K562 (cell line): Measurements from ENCODE around the gene NHS. TPM values are rescaled to one million over a fixed set of nuclear protein-coding genes. Genes with fewer than 3 reads are reported as not detected.

ENCODE experiments used
- ATAC-seq: fragments of 200-7000 bp; cut with Tn5 transposase; 3 replicates; pipeline ENCODE4 v1.9.1; 2020; ENCODE audit warnings: moderate library complexity
- BruUV-seq: library from RNA; stranded (reverse); fragments of 400-500 nt; replicated peaks from 2 replicates; lab custom pipeline; 2021; lab: Mats Ljungman, UMichigan
- CTCF ChIA-PET: fragments of 300-600 bp; formaldehyde crosslinking; extraction: SDS; loops from one replicate; lab custom pipeline; 2021; ENCODE audit warnings: low intra/inter-chr PET ratio; lab: Yijun Ruan, JAX
- POLR2A ChIA-PET: fragments of 300-600, 350-650 bp; sonication (Branson Sonifier 250); formaldehyde crosslinking; extraction: SDS; loops from one replicate; lab custom pipeline; 2021; ENCODE audit warnings: antibody characterized with exemption, inconsistent platforms; lab: Yijun Ruan, JAX
- DNase-seq, 4 experiments: peaks; one replicate each; pipeline versions ENCODE4 v3.0.0 to v3.0.0-alpha.2; 2011 to 2018; ENCODE audit warnings: low spot score in 3 of 4, mixed read lengths in 3 of 4; ENCODE audit errors: extremely low read depth in 1 of 4
- FAIRE-seq: peaks from 2 replicates; lab custom pipeline; 2011; peaks lifted over from hg19 to GRCh38; lab: Jason Lieb, UNC
- H2AFZ ChIP-seq: 2 replicates; pipeline ENCODE4 v1.6.0; 2011; ENCODE audit warnings: low read depth, low read length, control low read depth, inconsistent platforms
- H3K27ac ChIP-seq: fragments of 200-600 bp; 3 replicates; pipeline ENCODE4 v1.8.0; 2011; ENCODE audit warnings: low read depth, mild to moderate bottlenecking, control low read depth, inconsistent platforms, low read length, moderate library complexity, mixed read lengths; ENCODE audit errors: extremely low read depth
- H3K27me3 ChIP-seq, 2 experiments: fragments of 300-600 bp in 1 of 2; 2 replicates in 1 of 2; 3 replicates in 1 of 2; pipeline versions ENCODE4 v1.6.0 to v1.8.0; 2011; ENCODE audit warnings: inconsistent platforms in 2 of 2, low read length in 2 of 2, mild to moderate bottlenecking in 1 of 2, mixed read lengths in 1 of 2, moderate library complexity in 1 of 2; ENCODE audit not compliant: control insufficient read depth in 2 of 2, insufficient read depth in 2 of 2
- H3K36me3 ChIP-seq: fragments of 300-600 bp; 3 replicates; pipeline ENCODE4 v1.8.0; 2011; ENCODE audit warnings: mild to moderate bottlenecking, low read length, inconsistent platforms; ENCODE audit not compliant: control insufficient read depth, insufficient read depth
- H3K4me1 ChIP-seq, 2 experiments: fragments of 200-600 bp in 1 of 2; replicated peaks in 1 of 2; 2 replicates in 1 of 2; 3 replicates in 1 of 2; pipeline versions ENCODE4 v1.5.1 to v1.8.0; 2011; ENCODE audit warnings: inconsistent platforms in 2 of 2, low read length in 2 of 2, mild to moderate bottlenecking in 1 of 2, mixed read lengths in 1 of 2, moderate library complexity in 1 of 2; ENCODE audit not compliant: control insufficient read depth in 2 of 2, insufficient read depth in 2 of 2
- H3K4me2 ChIP-seq: 2 replicates; pipeline ENCODE4 v1.6.1; 2011; ENCODE audit warnings: low read length, control low read depth, inconsistent platforms, mixed read lengths; ENCODE audit not compliant: insufficient read depth
- H3K4me3 ChIP-seq: fragments of 200-600 bp; sonication (generic), shearing (Covaris generic); 2 replicates; pipeline ENCODE4 v1.5.1; 2016; ENCODE audit warnings: control low read depth, inconsistent platforms
- H3K79me2 ChIP-seq: fragments of 200-600 bp; 3 replicates; pipeline ENCODE4 v1.8.0; 2011; ENCODE audit warnings: low read length, inconsistent platforms; ENCODE audit not compliant: control insufficient read depth, insufficient read depth
- H3K9ac ChIP-seq, 2 experiments: 2 replicates each; pipeline versions ENCODE4 v1.6.0 to v1.6.1; 2011; ENCODE audit warnings: low read depth in 2 of 2, low read length in 2 of 2, control low read depth in 1 of 2, inconsistent platforms in 1 of 2, mild to moderate bottlenecking in 1 of 2, mixed read lengths in 1 of 2; ENCODE audit not compliant: insufficient read depth in 1 of 2
- H3K9me1 ChIP-seq: one replicate; pipeline ENCODE4 v1.6.0; 2011; ENCODE audit warnings: inconsistent platforms, mild to moderate bottlenecking, low read length, moderate library complexity; ENCODE audit not compliant: control insufficient read depth, insufficient read depth
- H3K9me3 ChIP-seq: replicated peaks from 2 replicates; pipeline ENCODE4 v1.5.1; 2011; ENCODE audit warnings: low read depth, low read length, inconsistent platforms; ENCODE audit not compliant: control insufficient read depth, insufficient read depth
- H4K20me1 ChIP-seq: replicated peaks from 2 replicates; pipeline ENCODE4 v1.6.1; 2011; ENCODE audit warnings: low read length, inconsistent platforms, mixed read lengths; ENCODE audit not compliant: control insufficient read depth, insufficient read depth
- ELF1 ChIP-seq: fragments of 200-800 bp; sonication (Bioruptor generic); IDR thresholded peaks from 2 replicates; pipeline ENCODE4 v1.6.1; 2016; ENCODE audit warnings: missing genetic modification characterization, missing compliant biosample characterization
- FOSL1 ChIP-seq: fragments of 200-800 bp; sonication (Bioruptor generic); conservative IDR thresholded peaks from 2 replicates; pipeline ENCODE4 v1.6.1; 2016; ENCODE audit warnings: missing genetic modification characterization, missing compliant biosample characterization
- HSF4 ChIP-seq: fragments of 250-450 bp; sonication (Bioruptor Pico); IDR thresholded peaks from 2 replicates; pipeline ENCODE4 v2.1.2; 2022; ENCODE audit warnings: mild to moderate bottlenecking, moderate library complexity, borderline replicate concordance
- MBD2 ChIP-seq: sonication (generic); IDR thresholded peaks from 2 replicates; pipeline ENCODE4 v1.6.1; 2016; ENCODE audit warnings: low read depth, borderline replicate concordance
- NFXL1 ChIP-seq: fragments of 450-650 bp; formaldehyde crosslinking; IDR thresholded peaks from 2 replicates; pipeline ENCODE4 v1.4.0; 2021; ENCODE audit warnings: mild to moderate bottlenecking
- PRPF4 ChIP-seq: fragments of 200-400 bp; formaldehyde crosslinking; IDR thresholded peaks from one replicate; pipeline ENCODE4 v1.6.1; 2017; ENCODE audit warnings: low read length, low read depth, mild to moderate bottlenecking; ENCODE audit not compliant: insufficient read depth, poor library complexity, severe bottlenecking
- SMARCC2 ChIP-seq: fragments of 450-650 bp; IDR thresholded peaks from 2 replicates; pipeline ENCODE4 v1.6.1; 2017; ENCODE audit warnings: antibody characterized with exemption, moderate library complexity, mild to moderate bottlenecking, low read depth
- SP1 ChIP-seq: sonication (generic); formaldehyde crosslinking; IDR thresholded peaks from 2 replicates; pipeline ENCODE4 v1.8.1; 2022; ENCODE audit warnings: mild to moderate bottlenecking, missing genetic modification reagents
- ZNF354B ChIP-seq: fragments of 250-450 bp; sonication (Bioruptor Pico); IDR thresholded peaks from 2 replicates; pipeline ENCODE4 v1.4.0; 2020
- ZNF445 ChIP-seq: fragments of 250-450 bp; sonication (Bioruptor Pico); IDR thresholded peaks from 2 replicates; pipeline ENCODE4 v1.4.0; 2020; ENCODE audit warnings: low read depth, mild to moderate bottlenecking, moderate library complexity
- WGBS: fragments of 100-300 bp; shearing (Covaris generic); methylation state at CpG from one replicate; pipeline ENCODE4 v1.1.6; 2016; ENCODE audit warnings: low coverage, mixed read lengths; ENCODE audit not compliant: insufficient coverage; ENCODE audit errors: missing lambda C conversion rate; 5-methylcytosine and 5-hydroxymethylcytosine counted together
- in situ Hi-C: fragments of 300-500 bp; cut with MboI; formaldehyde crosslinking; loops from 4 replicates; pipeline ENCODE4 v1.15.0; 2018; ENCODE audit warnings: inconsistent platforms, mixed read lengths
- intact Hi-C: fragments of 100-400 bp; cut with micrococcal nuclease; formaldehyde crosslinking; loops from 2 replicates; pipeline ENCODE4 v1.14.2; 2022
- polyA plus RNA-seq, 8 experiments: library from polyadenylated mRNA; depleted of rRNA in 4 of 8; stranded (reverse) in 5 of 8; unstranded in 3 of 8; fragments of >200 nt; fragmentation: Nextera tagmentation in 2 of 8; fragmentation: Illumina TruSeq in 1 of 8; extraction: Ambion mirVana in 2 of 8; extraction: Trizol in 1 of 8; gene quantifications; 2 replicates each; pipeline versions ENCODE4 v1.2.1 to v1.2.3, GENCODE V29; 2011 to 2014; ENCODE audit warnings: inconsistent platforms in 1 of 8, missing spikeins in 1 of 8
- total RNA-seq, 7 experiments: library from RNA; depleted of rRNA in 6 of 7; stranded (reverse); fragments of >200 nt in 6 of 7; fragmentation: Illumina TruSeq in 2 of 7; extraction: Trizol in 2 of 7; gene quantifications; 2 replicates each; pipeline versions ENCODE4 v1.2.1 to v1.2.3, GENCODE V29; 2011 to 2021; ENCODE audit warnings: low replicate concordance in 1 of 7
- TF ChIP-seq, protein P1 (sequence below): fragments of 250-450 bp; sonication (Bioruptor Pico); IDR thresholded peaks from 2 replicates; pipeline ENCODE4 v1.8.0; 2021; ENCODE audit warnings: moderate library complexity, mild to moderate bottlenecking, inconsistent platforms
- TF ChIP-seq, protein P2 (sequence below): fragments of 250-450 bp; sonication (Bioruptor Pico); IDR thresholded peaks from 2 replicates; pipeline ENCODE4 v1.4.0; 2020; ENCODE audit warnings: borderline replicate concordance
- TF ChIP-seq, protein P3 (sequence below): fragments of 250-450 bp; sonication (Bioruptor Pico); IDR thresholded peaks from 2 replicates; pipeline ENCODE4 v1.4.0; 2020; ENCODE audit warnings: mild to moderate bottlenecking
- TF ChIP-seq, protein P4 (sequence below): fragments of 450-650 bp; IDR thresholded peaks from 2 replicates; pipeline ENCODE4 v1.7.1; 2018; ENCODE audit warnings: mild to moderate bottlenecking, low read depth; ENCODE audit not compliant: partially characterized antibody

Gene NHS
- total and polyA plus RNA-seq, 9 of the 15 experiments (the other 6 are each of a cell fraction or from before 2014, with no cell fraction given): 0.02 TPM; not detected in 8

DNA sequence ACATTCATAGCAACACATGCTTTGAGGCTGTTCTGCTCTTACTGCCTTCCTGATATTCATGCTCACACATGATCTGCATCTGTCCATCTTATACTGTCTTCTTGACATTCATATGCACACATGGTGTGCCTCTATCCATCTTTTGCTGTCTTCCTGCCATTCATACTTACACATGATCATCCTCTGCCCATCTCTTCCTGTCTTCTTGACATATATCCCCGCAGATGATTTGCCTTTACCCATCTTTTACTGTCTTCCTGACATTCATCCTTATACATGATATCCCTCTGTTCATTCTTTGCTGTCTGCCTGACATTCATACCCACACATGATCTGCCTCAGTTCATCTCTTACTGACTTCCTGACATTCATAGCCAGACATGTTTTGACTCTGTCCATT lies 399.1 kb downstream of the NHS start:
- BruUV-seq: no TSS peak
- Histone ChIP-seq H3K79me2 (no peaks in the 10 kb centered on the region), H3K27ac (no peak overlapping the region), H3K4me2 (no peak overlapping the region), H3K36me3 (no peaks in the 10 kb centered on the region), H3K9me3 (no peaks in the 10 kb centered on the region), H4K20me1 (no peaks in the 10 kb centered on the region; the same call in 1 of the 2 replicates), H3K4me1 (no peaks in the 10 kb centered on the region), H3K27me3 (no peaks in the 10 kb centered on the region), H2AFZ (no peak overlapping the region), H3K9ac (no peak overlapping the region), H3K4me3 (no peak overlapping the region), H3K9me1 (no peaks in the 10 kb centered on the region)
- ATAC-seq: no peak
- in situ Hi-C loops: no loop called here
- intact Hi-C loops: no loop called here
- TF ChIP-seq ELF1 (tag) (no peak), SP1 (no peak), ZNF354B (no peak), ZNF445 (CRISPR knock-in tag) (no peak), HSF4 (CRISPR knock-in tag) (no peak), PRPF4 (no peak), NFXL1 (no peak), SMARCC2 (no peak), MBD2 (no peak), FOSL1 (tag) (no peak)
- TF ChIP-seq, protein P1, sequence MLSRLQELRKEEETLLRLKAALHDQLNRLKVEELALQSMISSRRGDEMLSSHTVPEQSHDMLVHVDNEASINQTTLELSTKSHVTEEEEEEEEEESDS: no peak
- TF ChIP-seq, protein P2, sequence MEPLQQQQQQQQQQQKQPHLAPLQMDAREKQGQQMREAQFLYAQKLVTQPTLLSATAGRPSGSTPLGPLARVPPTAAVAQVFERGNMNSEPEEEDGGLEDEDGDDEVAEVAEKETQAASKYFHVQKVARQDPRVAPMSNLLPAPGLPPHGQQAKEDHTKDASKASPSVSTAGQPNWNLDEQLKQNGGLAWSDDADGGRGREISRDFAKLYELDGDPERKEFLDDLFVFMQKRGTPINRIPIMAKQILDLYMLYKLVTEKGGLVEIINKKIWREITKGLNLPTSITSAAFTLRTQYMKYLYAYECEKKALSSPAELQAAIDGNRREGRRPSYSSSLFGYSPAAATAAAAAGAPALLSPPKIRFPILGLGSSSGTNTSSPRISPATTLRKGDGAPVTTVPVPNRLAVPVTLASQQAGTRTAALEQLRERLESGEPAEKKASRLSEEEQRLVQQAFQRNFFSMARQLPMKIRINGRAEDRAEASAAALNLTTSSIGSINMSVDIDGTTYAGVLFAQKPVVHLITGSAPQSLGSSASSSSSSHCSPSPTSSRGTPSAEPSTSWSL: no peak
- TF ChIP-seq, protein P3, sequence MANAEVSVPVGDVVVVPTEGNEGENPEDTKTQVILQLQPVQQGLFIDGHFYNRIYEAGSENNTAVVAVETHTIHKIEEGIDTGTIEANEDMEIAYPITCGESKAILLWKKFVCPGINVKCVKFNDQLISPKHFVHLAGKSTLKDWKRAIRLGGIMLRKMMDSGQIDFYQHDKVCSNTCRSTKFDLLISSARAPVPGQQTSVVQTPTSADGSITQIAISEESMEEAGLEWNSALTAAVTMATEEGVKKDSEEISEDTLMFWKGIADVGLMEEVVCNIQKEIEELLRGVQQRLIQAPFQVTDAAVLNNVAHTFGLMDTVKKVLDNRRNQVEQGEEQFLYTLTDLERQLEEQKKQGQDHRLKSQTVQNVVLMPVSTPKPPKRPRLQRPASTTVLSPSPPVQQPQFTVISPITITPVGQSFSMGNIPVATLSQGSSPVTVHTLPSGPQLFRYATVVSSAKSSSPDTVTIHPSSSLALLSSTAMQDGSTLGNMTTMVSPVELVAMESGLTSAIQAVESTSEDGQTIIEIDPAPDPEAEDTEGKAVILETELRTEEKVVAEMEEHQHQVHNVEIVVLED (CRISPR knock-in tag): no peak
- TF ChIP-seq, protein P4, sequence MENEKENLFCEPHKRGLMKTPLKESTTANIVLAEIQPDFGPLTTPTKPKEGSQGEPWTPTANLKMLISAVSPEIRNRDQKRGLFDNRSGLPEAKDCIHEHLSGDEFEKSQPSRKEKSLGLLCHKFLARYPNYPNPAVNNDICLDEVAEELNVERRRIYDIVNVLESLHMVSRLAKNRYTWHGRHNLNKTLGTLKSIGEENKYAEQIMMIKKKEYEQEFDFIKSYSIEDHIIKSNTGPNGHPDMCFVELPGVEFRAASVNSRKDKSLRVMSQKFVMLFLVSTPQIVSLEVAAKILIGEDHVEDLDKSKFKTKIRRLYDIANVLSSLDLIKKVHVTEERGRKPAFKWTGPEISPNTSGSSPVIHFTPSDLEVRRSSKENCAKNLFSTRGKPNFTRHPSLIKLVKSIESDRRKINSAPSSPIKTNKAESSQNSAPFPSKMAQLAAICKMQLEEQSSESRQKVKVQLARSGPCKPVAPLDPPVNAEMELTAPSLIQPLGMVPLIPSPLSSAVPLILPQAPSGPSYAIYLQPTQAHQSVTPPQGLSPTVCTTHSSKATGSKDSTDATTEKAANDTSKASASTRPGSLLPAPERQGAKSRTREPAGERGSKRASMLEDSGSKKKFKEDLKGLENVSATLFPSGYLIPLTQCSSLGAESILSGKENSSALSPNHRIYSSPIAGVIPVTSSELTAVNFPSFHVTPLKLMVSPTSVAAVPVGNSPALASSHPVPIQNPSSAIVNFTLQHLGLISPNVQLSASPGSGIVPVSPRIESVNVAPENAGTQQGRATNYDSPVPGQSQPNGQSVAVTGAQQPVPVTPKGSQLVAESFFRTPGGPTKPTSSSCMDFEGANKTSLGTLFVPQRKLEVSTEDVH: no peak
- no CpG with 5 or more reads among the region's 1 CpG for WGBS
- FAIRE-seq: no peak
- DNase-seq: no peak
- ChIA-PET POLR2A (no interaction called here), CTCF (no interaction called here)
